Kidney (tissue), 22 donors: ENCODE measurements around the gene CELA1. TPM values are rescaled to one million over a fixed set of nuclear protein-coding genes. Genes with fewer than 3 reads are reported as not detected.

Experiments used
- DNase-seq, 5 donors: peaks; one replicate each; pipeline ENCODE4 v3.0.0-alpha.2; 2013 to 2020
- FAIRE-seq: peaks from 2 replicates; lab custom pipeline; 2012; peaks lifted over from hg19 to GRCh38; lab: Jason Lieb, UNC
- H3K27ac ChIP-seq, 2 donors: one replicate each; pipeline ENCODE4 v1.7.0; 2013; ENCODE audit warnings: low read depth in 2 of 2, low read length in 2 of 2, inconsistent platforms in 1 of 2
- H3K27me3 ChIP-seq: one replicate; pipeline ENCODE4 v1.7.1; 2013; ENCODE audit warnings: low read length, inconsistent platforms; ENCODE audit not compliant: control insufficient read depth, insufficient read depth
- H3K36me3 ChIP-seq, 3 donors: one replicate each; pipeline versions ENCODE4 v1.7.0 to v1.7.1; 2013; ENCODE audit warnings: low read length in 3 of 3, control low read depth in 1 of 3, inconsistent platforms in 1 of 3; ENCODE audit not compliant: insufficient read depth in 3 of 3, control insufficient read depth in 2 of 3
- H3K4me1 ChIP-seq, 3 donors: one replicate each; pipeline versions ENCODE4 v1.7.0 to v1.7.1; 2013; ENCODE audit warnings: low read length in 3 of 3, inconsistent platforms in 1 of 3, low read depth in 1 of 3; ENCODE audit not compliant: control insufficient read depth in 2 of 3, insufficient read depth in 2 of 3
- H3K4me3 ChIP-seq, 3 donors: one replicate each; pipeline versions ENCODE4 v1.7.0 to v1.8.1; 2013; ENCODE audit warnings: low read length in 3 of 3, control low read depth in 1 of 3, inconsistent platforms in 1 of 3
- H3K9ac ChIP-seq, 3 donors: one replicate each; pipeline versions ENCODE4 v1.7.0 to v1.7.1; 2013; ENCODE audit warnings: low read length in 3 of 3, control low read depth in 1 of 3, inconsistent platforms in 1 of 3
- H3K9me3 ChIP-seq, 3 donors: one replicate each; pipeline versions ENCODE4 v1.7.0 to v1.7.1; 2013; ENCODE audit warnings: low read length in 3 of 3, control low read depth in 1 of 3, inconsistent platforms in 1 of 3; ENCODE audit not compliant: control insufficient read depth in 2 of 3, insufficient read depth in 1 of 3
- intact Hi-C: fragments of 100-400 bp; cut with DNase I; formaldehyde crosslinking; loops from one replicate; pipeline ENCODE4 v1.11.1; 2022
- long read RNA-seq, 10 donors: library from polyadenylated mRNA in 1 of 10; unstranded in 1 of 10; transcript quantifications; one replicate each; pipeline ENCODE4 v2.0.0 and lab custom pipeline, GENCODE V29; 2021 to 2026
- polyA plus RNA-seq: library from polyadenylated mRNA; stranded (reverse); fragments of 350-450 nt; fragmentation: Illumina TruSeq; extraction: RNeasy Lipid Tissue Mini Kit (QIAGEN cat#74804); gene quantifications from one replicate; pipeline ENCODE4 v1.2.3, GENCODE V29; 2014; ENCODE audit warnings: low read depth, low replicate concordance; ENCODE audit not compliant: insufficient read depth
- total RNA-seq: library from RNA; stranded (reverse); fragmentation: NEBNext Ultra II Directional; extraction: Animal tissue kit (Norgen Biotek cat#: 25700); gene quantifications from one replicate; pipeline ENCODE4 v1.2.1, GENCODE V29; 2021
- TF ChIP-seq, protein P1 (sequence below): IDR thresholded peaks from 3 replicates; pipeline ENCODE4 v1.5.1; 2012; ENCODE audit warnings: mild to moderate bottlenecking, moderate library complexity, borderline replicate concordance; ENCODE audit not compliant: insufficient read depth; ENCODE audit errors: extremely low read depth
- donor health status: control.
- donor health status: control.
- donor health status: control.
- donor health status: control.
- donor health status: control.
- donor health status: DM: yes; HTN: yes; CAD: no.
- donor health status: Normal renal cell carcinoma (clear cell type).

The CELA1 gene
- total RNA-seq (not detected), polyA plus RNA-seq (not detected)
- long read RNA-seq, donor 1: 0 reads
- long read RNA-seq, donor 2: 0 reads
- long read RNA-seq, donor 3: 0 reads
- long read RNA-seq, donor 4: 0 reads
- long read RNA-seq, donor 5: 0 reads
- long read RNA-seq, donor 6: 0 reads
- long read RNA-seq, donor 7: 0 reads
- long read RNA-seq, donor 8: 0 reads
- long read RNA-seq, donor 9: 0 reads
- long read RNA-seq, donor 10: 0 reads

GRCh38 chr12:51346581-51346980 is at the start of gene CELA1:
TSS of gene CELA1 (minus strand) at chr12:51346679. CDS start at chr12:51346638, 41 bp downstream.
- Histone ChIP-seq H3K9ac (no peak within 1 kb of the TSS), H3K9me3 (no peaks in the 10 kb centered on the region), H3K27me3 (no peaks in the 10 kb centered on the region), H3K4me3 (no peak within 1 kb of the TSS), H3K36me3 (no peaks in the 10 kb centered on the region), H3K4me1 (no peaks in the 10 kb centered on the region), H3K27ac (no peak within 1 kb of the TSS)
- DNase-seq (no peak), FAIRE-seq (no peak)
- intact Hi-C loops: no loop called here
- TF ChIP-seq, protein P1, sequence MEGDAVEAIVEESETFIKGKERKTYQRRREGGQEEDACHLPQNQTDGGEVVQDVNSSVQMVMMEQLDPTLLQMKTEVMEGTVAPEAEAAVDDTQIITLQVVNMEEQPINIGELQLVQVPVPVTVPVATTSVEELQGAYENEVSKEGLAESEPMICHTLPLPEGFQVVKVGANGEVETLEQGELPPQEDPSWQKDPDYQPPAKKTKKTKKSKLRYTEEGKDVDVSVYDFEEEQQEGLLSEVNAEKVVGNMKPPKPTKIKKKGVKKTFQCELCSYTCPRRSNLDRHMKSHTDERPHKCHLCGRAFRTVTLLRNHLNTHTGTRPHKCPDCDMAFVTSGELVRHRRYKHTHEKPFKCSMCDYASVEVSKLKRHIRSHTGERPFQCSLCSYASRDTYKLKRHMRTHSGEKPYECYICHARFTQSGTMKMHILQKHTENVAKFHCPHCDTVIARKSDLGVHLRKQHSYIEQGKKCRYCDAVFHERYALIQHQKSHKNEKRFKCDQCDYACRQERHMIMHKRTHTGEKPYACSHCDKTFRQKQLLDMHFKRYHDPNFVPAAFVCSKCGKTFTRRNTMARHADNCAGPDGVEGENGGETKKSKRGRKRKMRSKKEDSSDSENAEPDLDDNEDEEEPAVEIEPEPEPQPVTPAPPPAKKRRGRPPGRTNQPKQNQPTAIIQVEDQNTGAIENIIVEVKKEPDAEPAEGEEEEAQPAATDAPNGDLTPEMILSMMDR: no peak

DNA sequence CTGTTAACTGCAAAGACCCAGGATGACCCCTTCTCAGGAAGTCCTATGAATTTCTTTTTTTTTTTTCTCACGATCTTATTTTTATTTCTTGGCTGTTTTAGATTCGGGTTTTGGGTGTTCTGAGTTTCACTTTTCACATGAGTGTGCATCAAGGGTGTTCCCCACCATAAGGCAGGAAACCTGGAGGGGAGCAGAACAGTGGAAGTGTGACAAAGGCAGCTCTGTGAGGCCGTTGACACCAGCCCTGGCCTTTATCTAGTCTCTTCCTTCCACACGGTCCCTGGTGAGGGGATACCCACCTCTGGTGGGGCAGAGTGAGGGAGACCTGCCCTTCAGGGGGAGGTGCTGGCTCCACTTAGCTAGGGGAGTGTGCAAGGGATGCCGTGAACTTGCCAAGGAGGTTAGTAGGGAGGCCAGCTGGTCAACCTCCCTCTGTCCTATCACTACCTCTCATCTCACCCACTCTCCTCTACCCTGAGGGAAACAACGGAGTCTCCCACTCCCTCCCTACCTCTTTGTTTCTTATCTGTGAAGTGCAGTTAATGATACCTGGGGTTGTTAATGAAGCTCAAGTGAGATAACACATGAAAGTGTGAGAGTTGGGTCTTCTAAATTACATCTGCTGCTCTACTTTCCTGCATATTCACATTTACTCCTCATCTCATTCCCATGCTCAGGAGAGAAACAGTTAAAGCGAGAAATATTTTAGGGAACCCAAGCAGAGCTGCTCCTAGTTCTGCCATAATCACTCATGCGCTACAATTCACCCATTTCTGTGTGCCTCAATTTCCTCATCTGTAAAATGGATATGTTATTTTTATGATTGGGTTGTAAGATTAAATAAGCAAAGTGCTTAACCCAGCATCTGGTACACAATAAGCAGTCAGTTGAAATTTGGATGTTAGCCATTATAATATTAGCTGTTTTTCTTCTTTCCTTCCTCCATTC is 49.1 kb upstream of the CELA1 start:
- peaks cover 0 to 3% (median 0%) of the 10 kb centered on the region in 3 donors for H3K4me1 ChIP-seq
- H3K4me3 ChIP-seq: no peak overlapping the region
- DNase-seq (no peak), FAIRE-seq (no peak)
- H3K27ac ChIP-seq: no peak overlapping the region
- intact Hi-C loops: no loop called here
- no peaks in the 10 kb centered on the region for H3K9me3 ChIP-seq
- H3K27me3 ChIP-seq: no peaks in the 10 kb centered on the region
- H3K9ac ChIP-seq: no peak overlapping the region
- TF ChIP-seq, protein P1: no peak
- H3K36me3 ChIP-seq: no peaks in the 10 kb centered on the region

DNA sequence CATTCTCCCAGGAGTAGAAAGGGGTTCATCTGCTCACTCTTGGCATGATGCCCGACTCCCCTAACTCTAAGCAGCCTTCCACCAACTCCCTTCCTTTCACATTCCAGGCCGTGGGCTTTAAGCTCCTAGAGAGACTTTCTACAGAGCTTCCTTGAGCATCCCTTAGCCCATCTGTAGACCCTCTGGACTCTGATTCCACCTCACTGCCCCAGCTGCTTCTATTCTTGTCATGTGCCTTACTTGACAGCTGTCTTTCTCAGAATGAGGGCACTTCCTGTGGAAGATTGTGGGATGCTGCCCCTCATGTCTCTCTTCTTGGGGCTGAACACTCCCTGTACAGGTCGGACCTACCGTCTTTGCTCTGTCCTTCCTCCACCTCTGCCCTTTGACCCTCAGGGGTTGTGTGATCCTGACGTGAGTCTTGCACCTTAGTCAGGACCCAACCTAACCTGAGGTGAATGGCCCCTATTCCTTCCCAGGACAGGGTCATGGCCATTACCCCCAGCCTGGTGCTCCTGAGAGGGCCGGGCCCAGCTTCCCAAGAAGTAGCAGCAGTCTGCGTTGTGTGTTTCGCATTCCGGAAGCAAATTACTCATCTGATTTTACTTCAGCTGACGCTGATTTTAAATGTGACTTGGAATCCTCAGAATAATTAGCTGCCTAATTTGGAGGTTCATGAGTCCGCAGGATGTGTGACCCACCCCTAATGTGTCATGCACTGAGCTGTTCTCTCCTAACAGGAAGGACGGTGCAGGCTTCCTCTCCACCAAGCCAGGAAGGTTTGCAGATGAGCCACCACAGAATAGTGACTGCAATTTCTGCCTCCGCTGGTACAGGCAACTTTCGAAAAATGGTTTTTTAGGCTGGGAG is 47.4 kb upstream of the CELA1 start:
- DNase-seq: no peak
- Histone ChIP-seq H3K9me3 (no peaks in the 10 kb centered on the region), H3K9ac (no peak overlapping the region), H3K4me3 (no peak overlapping the region), H3K27me3 (no peaks in the 10 kb centered on the region), H3K4me1 (peaks cover 0 to 3% (median 0%) of the 10 kb centered on the region in 3 donors), H3K36me3 (no peaks in the 10 kb centered on the region), H3K27ac (no peak overlapping the region)
- intact Hi-C loops: no loop called here
- TF ChIP-seq, protein P1: no peak
- FAIRE-seq: no peak
